ENCODE results near the gene FAM83C. TPM values are rescaled to one million over a fixed set of nuclear protein-coding genes. Genes with fewer than 3 reads are reported as not detected.

Gene FAM83C
- polyA plus RNA-seq, 3 donors = not detected

GRCh38 chr20:35325401-35325800 is 33.2 kb upstream of the FAM83C start:
- Histone ChIP-seq H3K9me3 (replicated peaks in 1 of 2; ENCODE audit: control insufficient read depth in 1 of 2, insufficient read depth in 1 of 2, low read length in 2 of 2) (no peaks in the 10 kb centered on the region), H3K27ac (ENCODE audit: low read depth in 1 of 2, low read length in 2 of 2) (peak overlapping the region in 1 of 2 donors; percentile 46), H3K79me2 (ENCODE audit: insufficient read depth, low read length) (no peaks in the 10 kb centered on the region), H3K36me3 (replicated peaks in 1 of 2; ENCODE audit: control insufficient read depth in 1 of 2, insufficient read depth in 2 of 2, low read length in 2 of 2) (peaks cover 3 to 8% of the 10 kb centered on the region in 2 donors), H3K4me3 (replicated peaks in 1 of 3; ENCODE audit: low read depth in 2 of 3, low read length in 3 of 3) (no peak overlapping the region), H3K4me1 (ENCODE audit: control insufficient read depth in 1 of 2, insufficient read depth in 2 of 2, low read length in 2 of 2) (peaks cover 20 to 25% of the 10 kb centered on the region in 2 donors), H3K4me2 (replicated peaks; ENCODE audit: extremely low read depth, low read length, poor library complexity, severe bottlenecking) (no peak overlapping the region), H2AFZ (ENCODE audit: insufficient read depth, low read depth, low read length, poor library complexity, severe bottlenecking) (no peak overlapping the region), H4K20me1 (ENCODE audit: insufficient read depth, low read length) (no peaks in the 10 kb centered on the region), H3K9ac (ENCODE audit: insufficient read depth, low read length, poor library complexity, severe bottlenecking) (no peak overlapping the region), H3K27me3 (ENCODE audit: control insufficient read depth in 2 of 2, insufficient read depth in 2 of 2, low read length in 2 of 2) (no peaks in the 10 kb centered on the region)
- Mint-ChIP-seq H3K27me3 (ENCODE audit: low read depth in 3 of 3) (peaks cover 0 to 2% (median 0%) of the 10 kb centered on the region in 3 donors), H3K9me3 (no peaks in the 10 kb centered on the region), H3K4me3 (no peak overlapping the region), H3K4me1 (peaks cover 28% of the 10 kb centered on the region), H3K36me3 (peaks cover 7 to 16% of the 10 kb centered on the region in 2 donors), H3K27ac (peak overlapping the region in 5 of 7 donors; percentile 31 to 67 (median 48))
- no CpG with 5 or more reads among the region's 6 CpGs for WGBS (ENCODE audit: insufficient coverage)
- no peak for DNase-seq
- intact Hi-C loops (cut with micrococcal nuclease) = no loop called here
- TF ChIP-seq CTCF (IDR thresholded peaks at IDR 0.05) = no peak

GRCh38 chr20:35320396-35321126 is 28.3 kb upstream of the FAM83C start:
- Histone ChIP-seq H3K9ac (ENCODE audit: insufficient read depth, low read length, poor library complexity, severe bottlenecking) (no peak overlapping the region), H3K4me1 (ENCODE audit: control insufficient read depth in 1 of 2, insufficient read depth in 2 of 2, low read length in 2 of 2) (peaks cover 1 to 4% of the 10 kb centered on the region in 2 donors), H4K20me1 (ENCODE audit: insufficient read depth, low read length) (no peaks in the 10 kb centered on the region), H3K36me3 (replicated peaks in 1 of 2; ENCODE audit: control insufficient read depth in 1 of 2, insufficient read depth in 2 of 2, low read length in 2 of 2) (peaks cover 3 to 8% of the 10 kb centered on the region in 2 donors), H3K27ac (ENCODE audit: low read depth in 1 of 2, low read length in 2 of 2) (no peak overlapping the region), H3K27me3 (ENCODE audit: control insufficient read depth in 2 of 2, insufficient read depth in 2 of 2, low read length in 2 of 2) (no peaks in the 10 kb centered on the region), H3K79me2 (ENCODE audit: insufficient read depth, low read length) (no peaks in the 10 kb centered on the region), H2AFZ (ENCODE audit: insufficient read depth, low read depth, low read length, poor library complexity, severe bottlenecking) (no peak overlapping the region), H3K9me3 (replicated peaks in 1 of 2; ENCODE audit: control insufficient read depth in 1 of 2, insufficient read depth in 1 of 2, low read length in 2 of 2) (no peaks in the 10 kb centered on the region), H3K4me2 (replicated peaks; ENCODE audit: extremely low read depth, low read length, poor library complexity, severe bottlenecking) (no peak overlapping the region), H3K4me3 (replicated peaks in 1 of 3; ENCODE audit: low read depth in 2 of 3, low read length in 3 of 3) (no peak overlapping the region)
- no peak for TF ChIP-seq CTCF (IDR thresholded peaks at IDR 0.05)
- no peak for DNase-seq
- intact Hi-C loops (cut with micrococcal nuclease) = no loop called here
- Mint-ChIP-seq H3K27me3 (ENCODE audit: low read depth in 3 of 3) (peaks cover 0 to 2% (median 0%) of the 10 kb centered on the region in 3 donors), H3K27ac (peak overlapping the region in 1 of 7 donors; percentile 5), H3K9me3 (no peaks in the 10 kb centered on the region), H3K4me1 (peaks cover 6% of the 10 kb centered on the region), H3K36me3 (peaks cover 9 to 14% of the 10 kb centered on the region in 2 donors), H3K4me3 (no peak overlapping the region)
- 100% methylated on average over 2 of the region's 3 CpGs for WGBS (ENCODE audit: insufficient coverage)
